ENCODE results near the gene ARHGAP9.
A peak's percentile ranks its signal among the peaks of the same experiment; 100 is the strongest.

ARHGAP9 gene

DNA sequence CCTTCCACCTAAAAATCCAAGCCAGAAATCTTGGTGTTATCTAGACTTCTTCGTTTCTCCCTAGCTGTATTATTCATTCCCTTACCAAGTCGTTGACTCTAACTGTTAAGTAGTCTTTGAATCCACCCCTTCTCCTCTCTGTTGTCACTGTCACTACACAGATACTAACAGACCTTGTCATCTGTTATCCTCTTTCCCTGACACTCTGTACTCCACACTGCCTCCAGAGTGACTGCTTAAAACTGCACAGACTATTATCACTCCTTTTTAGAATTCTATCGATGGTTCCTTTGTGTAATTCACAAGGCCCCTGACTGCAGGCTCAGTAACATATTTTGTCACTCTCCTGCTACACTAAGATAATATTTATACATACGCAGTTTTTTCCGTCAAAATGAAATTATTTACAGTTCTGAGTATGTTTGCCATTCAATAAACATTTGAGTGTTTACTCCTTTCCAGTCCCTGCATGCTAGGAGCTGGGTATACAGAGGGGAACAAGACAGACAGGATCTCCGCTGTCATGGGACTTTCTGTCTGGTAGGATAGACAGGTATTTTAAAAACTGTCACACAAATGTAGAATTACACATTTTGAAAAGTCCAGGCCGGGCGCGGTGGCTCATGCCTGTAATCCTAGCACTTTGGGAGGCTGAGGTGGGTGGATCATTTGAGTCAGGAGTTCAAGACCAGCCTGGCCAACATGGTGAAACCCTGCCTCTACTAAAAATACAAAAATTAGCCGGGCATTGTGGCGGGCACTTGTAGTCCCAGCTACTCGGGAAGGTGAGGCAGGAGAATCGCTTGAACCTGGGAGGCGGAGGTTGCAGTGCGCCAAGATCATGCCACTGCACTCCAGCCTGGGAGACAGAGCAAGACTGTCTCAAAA lies 12.0 kb upstream of the ARHGAP9 start:
- DNase-seq (ENCODE audit: low spot score), result no peak

DNA sequence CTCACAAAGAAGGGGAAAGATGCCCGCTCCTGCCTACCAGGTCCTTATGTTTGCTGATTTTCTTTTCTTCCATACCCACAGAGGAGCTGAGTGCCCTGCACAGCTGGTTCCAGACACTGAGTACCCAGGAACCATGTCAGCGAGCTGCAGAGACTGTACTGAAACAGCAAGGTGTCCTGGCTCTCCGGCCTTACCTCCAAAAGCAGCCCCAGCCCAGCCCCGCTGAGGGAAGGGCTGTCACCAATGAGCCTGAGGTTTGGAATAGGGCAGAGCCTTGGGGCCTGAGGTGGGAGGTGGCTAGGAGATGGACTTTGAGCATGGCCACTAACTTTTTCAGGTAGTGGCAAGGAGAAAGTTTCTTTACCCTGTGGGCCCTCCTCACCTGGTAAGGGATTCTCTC lies 10.5 kb upstream of the ARHGAP9 start:
- DNase-seq (ENCODE audit: low spot score), result no peak

DNA sequence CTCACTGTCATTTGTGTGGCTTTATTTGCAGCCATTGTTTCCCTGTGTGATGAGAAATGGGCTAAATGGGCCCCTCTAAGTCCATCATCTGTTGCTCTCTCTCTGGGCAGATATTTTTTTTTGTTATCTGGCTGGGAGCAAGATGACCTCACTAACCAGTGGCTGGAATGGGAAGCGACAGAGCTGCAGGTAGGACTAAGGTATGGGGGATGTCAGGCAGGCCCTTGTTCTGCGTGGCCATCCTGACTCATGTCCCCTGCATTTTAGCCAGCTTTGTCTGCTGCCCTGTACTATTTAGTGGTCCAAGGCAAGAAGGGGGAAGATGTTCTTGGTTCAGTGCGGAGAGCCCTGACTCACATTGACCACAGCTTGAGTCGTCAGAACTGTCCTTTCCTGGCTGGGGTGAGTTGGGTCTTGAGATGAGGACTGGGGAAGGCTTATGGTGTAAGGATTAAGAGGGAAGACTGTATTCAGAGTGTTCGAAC lies 9.5 kb upstream of the ARHGAP9 start:
- DNase-seq (ENCODE audit: low spot score), result no peak

DNA sequence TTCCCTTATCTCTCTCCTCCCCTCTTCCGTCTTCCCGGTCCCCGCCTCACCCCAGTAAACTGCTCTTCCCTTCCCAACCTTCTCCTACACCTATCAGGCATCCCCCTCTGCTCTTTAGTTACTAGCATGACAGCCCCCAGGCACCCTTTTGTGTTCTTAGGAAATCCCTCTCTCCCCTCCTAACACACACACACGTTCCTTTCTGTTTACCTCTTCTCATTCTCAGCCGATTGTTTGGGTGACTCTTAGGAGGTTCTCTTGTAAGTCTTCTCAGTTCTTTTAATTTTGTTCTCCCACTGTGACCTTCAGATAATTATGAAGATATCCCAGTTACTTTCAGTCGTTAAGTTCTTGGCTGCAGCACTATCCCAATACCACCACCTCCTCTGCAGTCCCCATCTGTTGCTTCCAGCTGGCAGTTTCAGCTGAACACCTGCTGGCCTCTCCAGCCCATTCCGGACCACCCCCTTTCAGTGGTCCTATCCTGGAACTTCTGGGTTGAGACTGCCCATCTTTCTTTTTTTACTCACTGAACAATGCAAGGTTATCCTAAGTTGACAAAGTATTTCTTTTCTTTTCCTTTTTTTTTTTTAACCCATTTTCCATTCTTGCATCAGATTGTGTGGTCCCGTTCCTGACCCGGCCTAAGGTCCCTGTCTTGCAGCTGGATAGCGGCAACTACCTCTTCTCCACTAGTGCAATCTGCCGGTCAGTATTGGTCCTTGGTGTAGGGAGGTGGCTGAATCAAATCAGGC lies 8.9 kb upstream of the ARHGAP9 start:
- peak; percentile 53 for DNase-seq (ENCODE audit: low spot score)

DNA sequence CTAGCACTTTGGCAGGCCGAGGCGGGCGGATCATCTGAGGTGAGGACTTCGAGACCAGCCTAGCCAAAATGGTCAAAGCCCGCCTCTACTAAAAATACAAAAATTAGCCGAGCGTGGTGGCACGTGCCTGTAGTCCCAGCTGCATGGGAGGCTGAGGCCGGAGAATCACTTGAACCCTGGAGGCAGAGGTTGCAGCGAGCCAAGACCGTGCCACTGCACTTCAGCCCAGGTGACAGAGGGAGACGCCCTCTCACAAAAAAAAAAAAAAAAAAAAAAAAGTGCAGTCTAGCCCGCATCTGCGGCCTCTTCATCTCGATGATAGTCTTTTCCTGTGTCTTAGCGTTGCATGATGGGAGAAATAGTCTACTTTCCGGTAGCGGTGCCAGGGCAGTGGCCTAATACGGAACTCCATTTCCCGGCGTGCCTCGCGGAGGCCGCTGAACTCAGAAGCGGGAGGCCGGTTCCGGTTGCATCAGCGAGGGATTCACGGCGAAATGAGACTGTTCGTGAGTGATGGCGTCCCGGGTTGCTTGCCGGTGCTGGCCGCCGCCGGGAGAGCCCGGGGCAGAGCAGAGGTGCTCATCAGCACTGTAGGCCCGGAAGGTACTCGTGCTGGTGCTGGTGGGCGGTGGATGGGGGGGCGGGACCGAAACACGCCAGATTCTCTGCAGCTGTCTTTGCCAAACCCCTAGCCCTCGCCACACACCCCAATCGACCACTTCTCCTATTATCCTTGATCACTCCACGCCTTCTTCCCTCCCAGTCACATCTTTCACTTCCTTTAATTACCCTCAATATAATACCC lies 8.1 kb upstream of the ARHGAP9 start, which contains the start of gene MARS1:
TSS of gene MARS1 (plus strand) at position 472 of the 805 bp plus-strand sequence. CDS start at position 495, 23 bp downstream.
- peak; percentile 89 for DNase-seq (ENCODE audit: low spot score)

DNA sequence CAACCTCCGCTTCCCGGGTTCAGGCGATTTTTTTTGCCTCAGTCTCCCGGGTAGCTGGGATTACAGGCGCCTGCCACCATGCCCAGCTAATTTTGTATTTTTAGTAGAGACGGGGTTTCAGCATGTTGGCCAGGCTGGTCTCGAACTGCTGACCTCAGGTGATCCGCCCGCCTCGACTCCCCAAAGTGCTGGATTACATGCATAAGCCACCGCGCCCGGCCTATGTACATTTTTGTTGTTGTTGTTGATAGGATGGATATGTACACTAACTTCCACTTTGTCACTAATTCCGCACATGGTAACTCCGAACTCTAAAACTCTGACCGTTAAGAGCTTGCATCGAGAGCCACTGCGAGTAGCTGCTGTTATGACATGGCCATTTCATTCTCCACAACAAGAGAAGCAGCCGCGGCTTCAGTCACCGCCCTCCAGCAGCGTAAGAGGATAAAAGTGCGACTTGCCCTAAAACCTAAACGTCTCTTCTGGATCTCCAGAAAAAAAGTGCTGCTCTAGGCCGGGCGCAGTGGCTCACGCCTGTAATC lies 7.5 kb upstream of the ARHGAP9 start:
- no peak for DNase-seq (ENCODE audit: low spot score)

DNA sequence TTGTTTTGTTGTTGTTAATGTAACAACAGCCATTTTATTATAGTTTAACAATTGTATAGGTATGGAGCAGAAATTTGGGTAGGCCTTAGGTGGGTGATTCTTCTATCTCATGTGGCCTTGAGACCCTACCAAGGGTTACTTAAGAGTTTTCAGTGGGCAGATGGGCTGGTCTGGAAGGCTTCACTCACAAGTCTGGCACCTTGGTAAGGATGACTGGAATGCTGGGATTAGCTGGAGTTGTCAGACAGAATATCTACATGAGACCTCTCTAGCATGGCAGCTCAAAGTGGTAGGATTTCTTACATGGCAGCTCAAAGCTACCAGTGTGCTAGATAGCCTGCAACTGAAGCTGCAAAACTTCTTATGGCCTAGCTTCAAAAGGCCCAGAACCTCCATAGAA lies 6.0 kb upstream of the ARHGAP9 start:
- DNase-seq (ENCODE audit: low spot score), result peak; percentile 61

DNA sequence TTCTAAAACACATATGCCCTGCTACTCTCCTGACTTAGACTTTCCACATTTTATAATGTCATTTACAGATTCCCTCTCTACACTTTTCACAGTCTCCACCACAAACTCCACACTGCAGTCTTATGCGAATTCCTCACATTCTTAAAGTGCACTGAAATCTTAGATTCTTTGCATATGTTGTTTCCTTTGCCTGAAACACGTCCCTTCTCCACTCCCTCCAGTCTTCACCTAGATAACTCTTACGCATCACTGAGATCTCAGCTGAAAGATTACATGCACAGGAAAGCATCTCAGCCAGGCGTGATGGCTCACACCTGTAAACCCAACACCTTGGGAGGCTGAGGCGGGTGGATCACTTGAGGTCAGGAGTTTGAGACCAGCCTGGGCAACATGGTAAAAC lies 3.8 kb upstream of the ARHGAP9 start:
- no peak for DNase-seq (ENCODE audit: low spot score)

DNA sequence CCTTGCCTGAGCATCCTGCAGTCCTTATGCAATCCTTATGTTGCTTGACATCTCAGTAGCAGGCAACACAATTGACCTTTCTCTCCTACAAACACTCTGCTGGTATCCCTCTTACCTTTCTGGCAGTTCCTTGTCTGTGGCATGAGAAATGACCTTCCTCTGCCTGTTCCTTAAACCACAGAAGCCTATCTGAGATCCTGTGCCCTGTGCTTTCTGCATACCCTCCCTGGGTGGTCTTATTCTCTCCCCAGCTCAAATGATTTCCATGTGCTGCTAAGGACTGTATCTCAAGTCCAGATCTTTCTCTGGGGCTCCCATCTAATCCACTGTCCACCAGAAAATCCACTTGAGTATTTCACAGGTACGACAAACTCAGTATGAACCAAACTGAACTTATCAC lies 2.0 kb upstream of the ARHGAP9 start:
- no peak for DNase-seq (ENCODE audit: low spot score)

DNA sequence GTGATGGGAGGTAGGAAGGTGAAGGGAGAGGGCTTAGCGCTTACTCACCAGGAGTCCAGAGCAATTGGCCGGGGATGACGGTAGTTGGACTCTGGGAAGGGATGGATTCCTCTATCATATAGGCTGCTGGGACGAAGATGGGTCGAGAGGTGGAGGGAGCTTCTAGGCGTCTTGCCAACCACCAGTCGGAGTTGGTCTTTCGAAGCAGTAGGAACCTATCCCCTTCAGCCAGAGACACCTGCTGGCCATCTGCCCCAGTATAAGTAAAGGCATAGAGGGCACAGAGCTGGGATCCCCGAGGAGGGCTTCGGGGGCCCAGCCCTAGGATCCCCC lies 657 bp downstream of the ARHGAP9 start:
- no peak for DNase-seq (ENCODE audit: low spot score)

DNA sequence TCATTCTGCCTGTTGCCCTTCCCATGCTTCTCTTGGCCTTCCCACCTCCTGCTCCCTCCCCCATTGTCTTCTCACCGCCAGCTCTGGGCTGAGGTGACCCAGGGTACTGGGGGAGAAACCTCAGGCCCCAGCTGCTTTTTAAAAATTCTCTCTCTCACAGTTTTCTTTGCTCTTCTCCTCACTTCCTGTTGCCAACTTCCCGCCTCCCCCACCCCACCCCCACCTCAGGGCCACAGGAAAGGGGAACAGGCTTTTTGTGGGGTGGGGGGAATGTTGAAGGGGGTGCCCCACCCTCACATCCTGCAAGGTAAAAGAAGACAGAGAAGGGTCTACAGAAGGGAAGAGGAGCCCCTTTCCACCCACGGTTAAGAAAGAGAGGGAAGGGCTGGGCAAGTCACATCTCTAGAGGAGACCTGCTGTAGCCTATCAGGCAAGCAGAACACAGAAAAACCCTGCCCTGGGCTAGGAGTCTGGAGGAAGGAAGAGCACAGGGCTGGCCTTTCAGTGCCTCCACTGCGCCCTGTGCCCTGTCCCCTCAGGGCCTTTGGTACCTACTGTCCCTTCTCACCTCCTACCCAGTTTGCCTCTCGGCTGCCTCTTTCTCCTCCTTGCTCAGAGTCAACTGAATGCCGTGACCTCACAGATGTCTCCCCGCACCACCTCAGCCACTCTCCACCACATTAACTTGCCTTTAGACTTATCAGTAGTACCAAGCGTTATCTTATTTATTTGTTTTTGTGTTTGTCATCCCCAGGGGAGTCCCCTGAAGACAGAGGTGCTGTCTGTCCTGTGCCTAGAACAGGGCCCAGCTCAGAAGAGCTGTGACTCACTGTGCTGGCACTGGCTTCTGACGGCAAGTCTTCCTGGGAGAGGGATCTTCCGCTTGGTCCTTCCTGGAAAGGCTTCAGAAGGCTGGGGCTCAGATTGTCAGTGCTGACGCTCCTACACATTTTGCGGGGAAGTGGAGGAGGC lies 1.7 kb downstream of the ARHGAP9 start:
- no peak for DNase-seq (ENCODE audit: low spot score)

DNA sequence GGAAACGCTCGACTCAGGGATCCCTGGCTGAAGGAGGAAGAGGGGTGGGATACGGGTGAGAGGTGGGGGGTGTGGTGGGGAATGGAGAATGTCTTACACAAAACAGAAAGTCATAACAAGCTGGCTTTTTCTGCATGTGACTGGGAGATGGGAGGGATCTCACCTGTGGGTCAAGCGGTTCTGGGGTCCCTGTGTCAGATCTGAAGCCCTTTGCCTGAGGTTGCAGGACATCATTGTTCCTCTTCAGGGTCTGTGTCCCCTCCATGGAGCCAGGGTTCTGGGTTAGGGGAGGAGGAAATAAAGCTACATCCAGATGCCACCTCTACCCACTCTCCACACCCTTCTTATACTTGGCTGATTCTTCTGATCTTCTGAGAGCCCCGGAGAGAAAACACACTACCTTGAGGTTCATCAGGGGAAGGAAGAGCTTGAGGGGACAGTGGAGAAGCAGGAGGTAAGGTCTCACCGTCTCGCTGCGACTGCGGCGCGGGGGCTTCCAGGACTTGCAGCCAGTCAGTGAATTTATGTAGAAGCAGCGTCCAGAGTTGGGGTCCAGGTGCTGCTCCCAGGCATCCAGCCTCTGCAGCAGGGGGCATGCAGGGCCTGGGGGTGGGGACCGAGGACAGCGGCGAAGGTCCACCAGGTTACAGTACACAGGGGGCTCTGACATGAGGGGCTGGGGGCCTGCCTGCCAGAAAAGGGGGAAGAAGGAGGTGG lies 2.5 kb downstream of the ARHGAP9 start:
- DNase-seq (ENCODE audit: low spot score), result no peak

DNA sequence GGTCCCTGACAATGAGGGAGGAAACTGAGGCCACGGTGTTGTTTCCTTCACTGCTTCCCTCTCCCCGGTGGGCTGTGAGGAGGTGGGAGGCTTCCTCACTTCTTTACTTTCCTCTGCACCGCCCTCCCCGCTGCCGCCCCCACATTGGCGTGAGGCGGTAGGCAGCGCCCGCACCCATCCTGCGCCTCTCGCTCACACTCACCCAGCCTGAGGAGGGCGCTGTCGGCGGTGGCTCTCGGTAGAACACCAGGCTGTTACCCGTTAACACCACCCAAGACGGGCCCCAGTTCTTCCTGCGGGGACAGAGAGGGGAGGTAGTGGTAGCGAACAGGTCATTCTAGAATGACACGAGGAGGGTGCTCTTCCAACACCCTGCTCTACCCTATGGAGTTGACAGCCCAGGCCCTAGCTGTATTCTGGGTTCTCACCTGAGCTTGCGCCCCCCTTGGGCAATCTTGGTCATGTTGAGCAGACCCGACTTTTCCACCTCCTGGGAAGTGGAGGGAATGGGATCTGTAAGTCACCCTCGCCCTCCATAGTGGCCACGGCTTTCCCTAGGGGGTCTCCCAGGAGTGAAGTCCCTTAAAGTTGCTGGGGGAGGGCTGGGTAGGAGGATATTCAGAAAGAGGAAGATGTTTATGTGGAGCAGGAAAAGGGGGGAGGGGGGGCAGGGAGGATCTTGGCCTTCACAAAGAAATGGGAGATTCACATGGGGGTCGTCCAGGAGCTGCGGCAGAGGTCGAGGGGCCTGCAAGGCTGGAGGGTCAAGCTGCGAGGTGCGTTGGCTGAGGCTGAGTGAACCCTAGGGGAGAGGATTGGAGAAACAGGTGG lies 3.3 kb downstream of the ARHGAP9 start:
- no peak for DNase-seq (ENCODE audit: low spot score)

DNA sequence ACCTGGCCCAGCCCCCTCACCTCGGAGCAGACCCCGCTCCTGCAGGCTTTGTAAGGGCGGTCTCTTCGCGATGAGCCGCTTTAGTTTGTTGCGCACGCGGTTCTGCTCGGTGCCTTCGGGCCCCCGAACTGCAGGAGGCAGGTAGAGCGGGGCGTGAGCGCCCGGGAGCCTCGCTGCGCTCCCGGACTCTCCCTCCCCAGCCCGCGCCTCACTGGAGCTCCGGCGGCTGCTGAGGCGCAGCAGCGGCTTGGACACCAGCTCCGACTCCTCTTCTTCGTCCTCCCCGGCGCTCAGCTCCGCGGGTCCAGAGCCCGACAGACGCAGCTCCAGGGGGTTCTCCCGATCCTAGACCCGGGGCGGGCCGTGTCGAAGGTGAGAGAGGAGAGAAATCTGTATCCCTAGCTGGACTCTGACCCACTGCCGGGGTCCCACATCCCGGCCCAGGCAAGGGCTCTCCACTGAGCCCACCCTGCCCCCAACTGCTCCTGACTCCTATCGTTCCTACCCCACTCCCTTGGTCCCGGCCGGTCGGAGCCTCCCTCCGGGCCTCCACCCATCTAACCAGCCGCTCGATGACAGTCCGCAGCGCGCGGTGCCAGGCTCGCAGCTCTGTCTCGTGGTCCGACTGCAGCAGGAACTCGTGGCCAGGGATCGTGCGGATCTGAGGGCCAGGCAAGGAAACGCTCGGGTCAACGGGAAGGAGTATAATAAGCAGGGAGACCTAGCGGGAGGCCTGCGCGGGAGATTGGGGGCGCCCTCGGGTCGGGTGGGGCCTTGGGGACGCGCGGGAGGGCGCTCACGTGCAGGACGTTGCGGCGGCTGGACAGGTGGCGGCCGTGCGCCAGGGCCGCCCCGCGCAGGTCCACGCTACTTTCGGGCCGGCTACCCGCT lies 4.2 kb downstream of the ARHGAP9 start:
- DNase-seq (ENCODE audit: low spot score), result no peak

DNA sequence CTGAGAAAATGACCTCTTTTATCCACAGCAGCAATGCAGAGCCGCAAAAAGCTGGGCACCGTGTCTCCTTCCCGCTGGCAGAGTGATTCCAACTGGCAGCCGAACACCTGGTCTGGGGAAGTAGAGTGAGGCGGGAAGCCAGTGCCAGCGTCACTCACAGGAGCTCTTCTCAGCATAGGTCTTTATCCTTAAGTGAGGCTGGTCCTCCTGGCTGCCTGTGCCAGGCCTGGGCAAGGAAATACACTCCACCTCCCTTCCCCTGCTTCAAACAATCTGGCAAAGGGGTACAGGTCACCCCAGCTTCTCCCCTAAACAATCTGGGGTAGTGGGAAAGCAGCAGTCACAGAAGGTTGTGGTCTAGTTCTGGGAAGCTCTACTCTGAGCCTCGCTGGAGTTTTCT lies 4.8 kb downstream of the ARHGAP9 start:
- DNase-seq (ENCODE audit: low spot score), result no peak

DNA sequence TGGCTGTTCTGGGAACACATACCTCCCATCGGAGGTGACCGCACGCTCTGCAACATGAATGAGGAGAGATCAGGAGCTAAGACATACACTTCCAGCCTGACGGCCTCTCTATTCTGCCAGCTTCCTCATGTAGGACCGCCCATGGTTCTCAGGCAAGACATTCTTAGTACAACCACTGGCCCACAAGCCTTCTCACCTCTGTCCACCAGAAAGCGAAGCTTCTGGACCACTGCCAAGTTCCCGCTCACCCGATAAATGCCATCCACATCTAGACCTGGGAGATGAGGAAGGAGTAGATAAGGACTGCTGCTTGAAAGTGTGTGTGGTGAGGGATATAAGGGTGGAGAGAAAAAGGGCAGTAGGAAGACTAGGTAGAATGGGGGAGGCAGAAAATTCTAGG lies 5.2 kb downstream of the ARHGAP9 start:
- no peak for DNase-seq (ENCODE audit: low spot score)

DNA sequence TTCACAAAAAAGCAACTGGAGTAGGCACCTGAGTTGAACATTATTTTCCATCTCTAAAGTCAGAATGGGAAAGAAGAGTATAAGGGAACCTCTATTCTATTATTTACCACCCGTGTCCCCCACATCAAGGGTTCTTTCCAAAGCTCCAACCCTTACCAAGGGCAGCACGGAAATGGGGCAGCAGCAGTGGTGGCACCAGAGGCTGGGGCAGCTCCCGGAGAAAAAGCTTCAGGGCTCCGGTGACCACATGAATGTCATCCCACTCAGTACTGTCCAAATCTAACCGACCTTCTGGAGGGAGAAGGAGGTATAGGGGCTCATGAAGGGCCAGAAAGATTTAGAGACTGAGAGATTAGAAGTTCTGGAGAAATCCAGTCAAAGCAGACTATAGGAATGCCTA lies 5.8 kb downstream of the ARHGAP9 start:
- DNase-seq (ENCODE audit: low spot score), result no peak

DNA sequence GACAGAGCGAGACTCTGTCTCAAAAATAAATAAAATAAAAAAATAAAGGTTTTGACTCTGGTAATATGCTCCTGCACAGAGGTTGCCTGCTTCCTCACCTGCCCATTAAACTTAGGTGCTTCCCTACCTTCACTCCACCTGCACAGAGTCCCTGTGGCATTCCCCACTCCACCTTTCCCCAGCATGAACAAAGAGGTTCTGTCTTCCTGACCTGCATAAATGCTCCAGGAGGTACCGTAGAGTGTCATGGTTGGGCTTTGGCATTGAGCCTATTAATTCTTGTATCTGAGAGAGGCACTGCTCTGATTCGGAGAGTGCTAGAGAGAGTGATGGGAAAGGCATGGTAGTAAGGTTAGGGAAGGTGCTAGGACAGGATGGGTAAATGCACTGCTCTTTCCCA lies 6.3 kb downstream of the ARHGAP9 start:
- DNase-seq (ENCODE audit: low spot score), result no peak

Measured in D341Med (cell line).